NT2/D1 (cell line): Measurements from ENCODE around the gene MAP2K5.

Source experiments
- DNase-seq: peaks from one replicate; pipeline ENCODE4 v3.0.0-alpha.2; 2011; ENCODE audit warnings: low read depth, low spot score
- H3K27me3 ChIP-seq: 2 replicates; pipeline ENCODE4 v1.6.0; 2011; ENCODE audit warnings: mild to moderate bottlenecking; ENCODE audit not compliant: insufficient read length, insufficient read depth
- H3K36me3 ChIP-seq: 2 replicates; pipeline ENCODE4 v1.6.1; 2011; ENCODE audit warnings: mild to moderate bottlenecking, low read length, mixed read lengths; ENCODE audit not compliant: insufficient read depth, insufficient read length
- H3K4me1 ChIP-seq: 2 replicates; pipeline ENCODE4 v1.5.1; 2011; ENCODE audit not compliant: insufficient read depth, insufficient read length
- H3K4me3 ChIP-seq: 2 replicates; pipeline ENCODE4 v1.5.1; 2011; ENCODE audit warnings: low read depth; ENCODE audit not compliant: insufficient read length
- H3K9ac ChIP-seq: 2 replicates; pipeline ENCODE4 v1.6.0; 2011; ENCODE audit warnings: low read depth; ENCODE audit not compliant: insufficient read length
- H3K9me3 ChIP-seq: 2 replicates; pipeline ENCODE4 v1.5.1; 2011; ENCODE audit warnings: mild to moderate bottlenecking, low read length; ENCODE audit not compliant: insufficient read depth
- SUZ12 ChIP-seq: IDR thresholded peaks from 2 replicates; pipeline ENCODE4 v1.6.1; 2011; ENCODE audit not compliant: insufficient read length, insufficient read depth; ENCODE audit errors: extremely low read depth
- YY1 ChIP-seq: IDR thresholded peaks from 2 replicates; pipeline ENCODE4 v1.6.1; 2011; ENCODE audit not compliant: insufficient read length, insufficient read depth
- ZNF274 ChIP-seq: IDR thresholded peaks from 2 replicates; pipeline ENCODE4 v1.6.1; 2011; ENCODE audit warnings: mild to moderate bottlenecking, low read depth, low read length

The MAP2K5 gene

DNA sequence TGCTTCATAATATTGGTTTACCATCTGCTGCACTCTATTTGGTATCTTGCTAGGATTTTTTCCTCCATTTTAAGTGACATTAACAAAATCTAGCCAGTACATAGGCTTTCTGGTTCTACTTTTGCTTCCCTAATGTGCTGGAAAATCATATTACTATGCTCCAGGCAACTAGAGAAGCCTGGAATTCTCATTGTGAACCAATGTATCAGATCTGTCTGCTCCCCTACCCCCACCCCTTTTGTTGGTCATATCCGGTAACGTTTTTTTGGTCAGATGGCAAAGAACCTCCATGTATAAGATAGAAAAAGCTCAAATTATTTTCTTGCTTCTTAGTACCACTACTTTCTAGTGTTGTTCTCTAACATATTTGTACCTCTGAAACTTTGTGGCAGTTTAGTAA lies 17.1 kb downstream of the MAP2K5 start:
- no peaks in the 10 kb centered on the region for H3K4me1 ChIP-seq
- no peaks in the 10 kb centered on the region for H3K27me3 ChIP-seq
- H3K9ac ChIP-seq: no peak overlapping the region
- H3K9me3 ChIP-seq: peaks cover 18% of the 10 kb centered on the region
- DNase-seq: no peak
- H3K36me3 ChIP-seq: no peaks in the 10 kb centered on the region
- TF ChIP-seq YY1: no peak
- no peak for TF ChIP-seq SUZ12
- TF ChIP-seq ZNF274: no peak
- H3K4me3 ChIP-seq: no peak overlapping the region

DNA sequence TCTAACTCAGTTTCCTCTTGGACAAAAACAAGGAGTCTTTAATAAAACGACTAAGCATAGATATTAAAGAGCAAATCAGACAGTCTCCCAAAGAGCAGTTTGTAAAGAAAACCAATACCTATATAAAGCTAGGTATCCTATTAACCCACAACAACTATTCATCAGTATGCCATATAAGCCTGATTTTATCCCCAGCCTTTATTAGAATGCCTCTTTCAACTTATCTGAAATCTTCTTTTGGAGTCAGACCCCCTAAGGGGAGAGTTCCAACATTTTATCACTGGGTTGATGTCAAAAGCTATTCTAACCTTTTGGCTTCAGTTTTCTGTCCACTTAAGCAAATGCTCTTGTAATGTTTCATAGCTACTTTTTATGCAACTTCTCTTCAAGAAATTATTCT lies 17.8 kb downstream of the MAP2K5 start:
- Histone ChIP-seq H3K27me3 (no peaks in the 10 kb centered on the region), H3K36me3 (no peaks in the 10 kb centered on the region), H3K4me3 (no peak overlapping the region), H3K9me3 (peaks cover 18% of the 10 kb centered on the region), H3K9ac (no peak overlapping the region), H3K4me1 (no peaks in the 10 kb centered on the region)
- DNase-seq: no peak
- no peak for TF ChIP-seq ZNF274
- TF ChIP-seq YY1: no peak
- no peak for TF ChIP-seq SUZ12

DNA sequence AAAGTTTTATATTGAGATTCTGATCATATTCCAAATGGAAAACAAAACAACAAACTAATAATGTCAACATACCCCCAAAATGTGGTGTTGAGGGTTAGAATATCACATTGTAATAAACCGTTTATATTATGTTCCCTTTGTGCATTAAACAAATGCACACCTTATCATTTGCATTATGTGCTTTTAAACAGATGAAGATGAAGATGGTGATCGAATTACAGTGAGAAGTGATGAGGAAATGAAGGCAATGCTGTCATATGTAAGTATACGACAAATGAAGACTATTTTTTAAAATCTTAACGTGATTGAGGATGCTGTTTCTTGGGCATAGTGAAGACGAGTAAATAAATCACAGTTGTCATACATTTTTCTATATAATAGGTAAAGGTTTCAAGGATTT lies 20.6 kb downstream of the MAP2K5 start:
- H3K36me3 ChIP-seq: no peaks in the 10 kb centered on the region

DNA sequence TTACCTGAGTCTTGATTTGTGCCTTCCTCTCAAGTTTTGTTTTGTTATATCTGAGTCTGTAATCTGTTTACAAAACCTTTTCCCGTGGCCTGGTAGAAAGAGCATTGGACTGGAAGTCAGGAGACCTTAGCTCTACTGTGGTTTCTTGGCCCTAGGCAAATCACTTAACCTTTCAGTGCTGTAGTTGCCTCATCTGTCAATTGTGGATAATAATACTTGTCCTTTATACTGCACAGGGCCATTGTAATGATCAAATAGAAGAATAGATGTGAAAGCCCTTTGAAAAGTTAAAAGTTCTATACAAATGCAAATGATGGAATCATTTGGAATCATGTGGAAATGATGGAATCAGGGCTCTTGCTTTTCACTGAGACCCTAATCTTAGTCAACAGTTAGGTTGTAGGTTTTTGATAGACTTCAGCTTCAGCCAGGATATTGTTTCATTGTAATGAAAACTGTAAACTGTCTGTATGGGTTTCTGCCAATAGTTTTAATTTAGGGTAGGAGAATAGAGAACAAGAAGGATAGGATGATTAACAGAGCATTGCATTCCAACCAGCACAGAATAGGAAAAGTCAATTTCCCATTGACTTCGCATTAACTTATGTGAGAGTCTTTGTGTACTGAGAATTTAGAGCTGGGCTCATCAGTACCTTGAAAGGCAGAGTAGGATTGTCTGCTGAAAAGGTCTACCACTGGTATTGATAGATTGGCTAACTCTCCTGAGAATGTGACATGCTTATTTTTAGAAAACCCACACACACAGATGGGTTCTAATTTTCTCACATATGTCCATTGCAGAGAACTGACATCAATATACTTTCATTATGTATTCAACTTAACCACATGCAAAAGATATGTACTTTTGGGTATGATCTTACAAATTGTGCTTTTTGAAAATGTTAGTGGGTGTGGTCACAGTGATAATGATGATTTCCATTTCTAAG lies 21.8 kb downstream of the MAP2K5 start:
- no peaks in the 10 kb centered on the region for H3K4me1 ChIP-seq
- no peaks in the 10 kb centered on the region for H3K36me3 ChIP-seq
- TF ChIP-seq SUZ12 (no peak), YY1 (no peak), ZNF274 (no peak)
- no peaks in the 10 kb centered on the region for H3K27me3 ChIP-seq
- H3K9ac ChIP-seq: no peak overlapping the region
- H3K4me3 ChIP-seq: no peak overlapping the region
- no peaks in the 10 kb centered on the region for H3K9me3 ChIP-seq
- DNase-seq: no peak

More for the DNA sequence above, 20.6 kb downstream of the MAP2K5 start:
- TF ChIP-seq SUZ12: no peak
- TF ChIP-seq YY1: no peak
- no peak for TF ChIP-seq ZNF274
- no peak overlapping the region for H3K4me3 ChIP-seq
- H3K9me3 ChIP-seq: peaks cover 5% of the 10 kb centered on the region
- no peak overlapping the region for H3K9ac ChIP-seq
- H3K27me3 ChIP-seq: no peaks in the 10 kb centered on the region
- no peak for DNase-seq
- no peaks in the 10 kb centered on the region for H3K4me1 ChIP-seq

DNA sequence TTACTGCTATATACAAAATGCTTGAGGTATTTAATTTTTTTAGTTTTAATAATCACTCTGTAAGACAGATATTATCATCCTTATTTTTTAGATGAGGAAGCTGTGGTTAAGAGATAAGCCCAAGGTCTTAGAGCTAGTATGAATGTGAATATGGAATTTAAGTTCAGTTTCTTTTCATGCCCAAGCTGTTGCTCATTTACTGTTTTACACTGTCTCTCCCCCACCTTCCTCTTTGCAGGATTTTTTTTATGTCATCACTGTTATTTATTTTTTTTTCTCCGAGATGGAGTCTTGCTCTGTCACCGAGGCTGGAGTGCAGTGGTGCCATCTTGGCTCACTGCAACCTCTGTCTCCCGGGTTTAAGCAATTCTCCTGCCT lies 22.5 kb downstream of the MAP2K5 start:
- H3K9me3 ChIP-seq: no peaks in the 10 kb centered on the region
- H3K36me3 ChIP-seq: no peaks in the 10 kb centered on the region
- H3K27me3 ChIP-seq: no peaks in the 10 kb centered on the region
- no peak for DNase-seq
- TF ChIP-seq ZNF274 (no peak), YY1 (no peak), SUZ12 (no peak)
- no peak overlapping the region for H3K4me3 ChIP-seq
- no peaks in the 10 kb centered on the region for H3K4me1 ChIP-seq
- H3K9ac ChIP-seq: no peak overlapping the region

DNA sequence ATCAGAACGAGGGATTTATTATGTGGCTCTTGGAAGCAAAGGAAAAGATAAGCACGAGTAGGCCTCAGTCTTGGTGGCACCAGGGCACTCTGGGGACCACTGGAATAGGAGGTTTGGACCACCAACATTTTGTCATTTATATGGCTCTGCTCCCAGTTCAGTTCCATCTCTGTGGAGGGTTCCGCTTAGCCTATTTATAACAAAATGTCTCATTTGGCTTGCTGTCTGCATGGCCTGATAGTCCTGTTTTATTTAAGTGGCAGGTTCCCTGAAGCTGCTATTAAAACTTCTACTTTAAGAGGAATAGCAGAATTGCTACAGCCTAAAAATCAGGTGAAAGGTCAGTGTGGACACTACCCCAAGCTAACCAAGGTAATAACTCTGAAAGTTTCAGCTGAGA lies 27.2 kb downstream of the MAP2K5 start:
- DNase-seq: no peak
- no peaks in the 10 kb centered on the region for H3K4me1 ChIP-seq
- H3K9ac ChIP-seq: no peak overlapping the region
- no peak for TF ChIP-seq SUZ12
- TF ChIP-seq ZNF274: no peak
- TF ChIP-seq YY1: no peak
- no peak overlapping the region for H3K4me3 ChIP-seq
- H3K36me3 ChIP-seq: no peaks in the 10 kb centered on the region
- no peaks in the 10 kb centered on the region for H3K9me3 ChIP-seq
- H3K27me3 ChIP-seq: no peaks in the 10 kb centered on the region

DNA sequence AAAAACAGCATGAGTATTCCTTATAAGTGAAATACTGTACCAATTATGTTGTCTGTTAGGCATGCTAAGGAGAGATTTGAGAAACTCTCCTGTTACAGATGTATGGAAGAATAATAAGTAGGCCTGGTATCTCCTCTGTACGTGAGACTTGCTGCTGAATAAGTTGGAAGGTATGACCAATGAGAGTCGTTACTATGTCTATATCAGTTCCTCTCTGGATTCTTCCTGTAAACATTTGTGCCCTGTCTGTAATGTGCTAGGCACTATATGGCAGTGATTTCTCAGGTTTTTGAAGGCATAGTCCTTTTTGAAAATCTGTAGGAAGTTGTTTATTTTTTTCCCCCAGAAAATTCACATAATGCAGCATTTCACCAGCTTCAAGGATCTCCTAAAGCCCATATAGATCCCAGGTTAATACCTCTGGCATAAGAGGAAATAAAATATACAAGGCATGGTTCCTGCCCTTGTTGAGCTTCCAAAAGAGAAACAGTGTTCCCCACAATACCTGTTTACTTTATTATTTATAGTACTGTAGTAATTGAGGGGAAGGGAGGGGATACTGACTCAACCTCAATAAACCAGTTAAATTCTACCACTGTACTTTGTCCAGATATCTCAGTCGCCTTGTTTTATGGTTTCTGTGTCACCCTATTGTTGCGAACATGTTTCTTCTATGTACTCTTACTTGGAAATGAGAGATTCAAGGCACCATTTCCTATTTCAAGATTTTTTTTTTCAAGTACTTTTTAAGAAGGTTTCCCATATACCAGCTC lies 28.6 kb downstream of the MAP2K5 start:
- H3K9ac ChIP-seq: no peak overlapping the region
- no peak for TF ChIP-seq YY1
- no peak for TF ChIP-seq ZNF274
- TF ChIP-seq SUZ12: no peak
- H3K27me3 ChIP-seq: no peaks in the 10 kb centered on the region
- H3K9me3 ChIP-seq: no peaks in the 10 kb centered on the region
- H3K4me1 ChIP-seq: no peaks in the 10 kb centered on the region
- H3K4me3 ChIP-seq: no peak overlapping the region
- DNase-seq: no peak
- no peaks in the 10 kb centered on the region for H3K36me3 ChIP-seq
